ENCODE results near the gene FLT3.

Gene FLT3

DNA sequence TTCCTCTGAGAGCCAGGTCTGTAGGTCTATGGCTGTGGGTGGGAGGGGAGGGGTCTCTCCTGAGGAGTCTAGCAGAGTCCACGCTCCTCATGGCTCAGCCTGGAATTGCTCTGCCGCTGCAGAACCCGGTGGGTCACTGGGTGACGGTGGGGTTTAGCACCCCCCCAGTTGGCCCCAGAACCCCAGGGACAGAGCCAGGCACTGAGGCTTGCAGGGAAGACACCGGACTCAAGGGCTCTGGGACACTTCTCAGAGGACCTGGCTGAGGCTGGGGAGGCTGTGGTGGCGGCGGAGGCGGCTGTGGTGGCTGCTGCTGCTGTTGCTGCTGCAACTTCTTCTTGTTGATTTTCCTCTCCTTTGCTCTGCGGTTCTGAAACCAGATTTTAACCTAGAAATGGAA lies 137.4 kb downstream of the FLT3 start:
- Mint-ChIP-seq H3K36me3 (ENCODE audit: low read depth) (no peaks in the 10 kb centered on the region), H3K4me1 (ENCODE audit: low read depth) (peaks cover 24% of the 10 kb centered on the region), H3K4me3 (no peak overlapping the region), H3K27me3 (peaks cover 91% of the 10 kb centered on the region), H3K9me3 (no peaks in the 10 kb centered on the region), H3K27ac (no peak overlapping the region)
- DNase-seq: no peak

DNA sequence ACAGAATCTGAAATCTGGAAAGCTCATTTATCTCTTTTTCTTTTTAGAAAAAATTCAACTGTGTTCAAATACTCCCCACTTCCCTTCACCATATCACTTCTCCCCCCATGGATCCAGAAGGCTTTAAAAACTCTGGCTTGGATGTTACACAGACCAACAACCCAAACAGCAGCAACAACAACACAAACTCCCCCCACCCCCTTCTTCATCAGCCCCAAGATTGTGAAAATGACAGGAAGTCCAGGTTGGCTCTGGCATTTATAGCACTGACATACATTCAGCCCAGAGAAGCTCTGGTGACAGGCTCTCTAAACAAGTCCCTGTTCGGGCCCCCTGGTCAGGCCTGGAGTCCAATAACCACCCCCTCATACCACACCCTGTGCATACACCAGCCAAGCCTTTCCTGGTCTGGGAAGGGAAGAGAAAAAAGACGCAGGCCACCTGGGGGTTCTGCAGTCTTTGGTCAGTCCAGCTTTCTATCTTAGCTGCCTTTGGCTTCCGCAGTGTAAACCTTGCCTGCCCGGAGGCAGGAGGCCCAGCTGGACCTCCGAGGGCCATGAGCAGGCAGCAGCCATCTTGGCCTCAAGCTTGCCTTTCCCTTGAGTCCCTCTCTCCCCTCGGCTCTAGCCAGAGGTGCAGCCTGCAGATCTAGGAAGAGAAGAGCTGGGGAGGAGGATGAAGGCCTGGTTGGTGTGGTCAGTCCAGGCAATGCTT lies 138.1 kb downstream of the FLT3 start:
- Mint-ChIP-seq H3K36me3 (ENCODE audit: low read depth) (no peaks in the 10 kb centered on the region), H3K4me3 (no peak overlapping the region), H3K4me1 (ENCODE audit: low read depth) (peaks cover 17% of the 10 kb centered on the region), H3K27ac (no peak overlapping the region), H3K9me3 (no peaks in the 10 kb centered on the region), H3K27me3 (peaks cover 88% of the 10 kb centered on the region)
- no peak for DNase-seq

- no peak overlapping the region for H3K4me3 Mint-ChIP-seq
- H3K27me3 Mint-ChIP-seq: peaks cover 87% of the 10 kb centered on the region
- no peaks in the 10 kb centered on the region for H3K9me3 Mint-ChIP-seq
- H3K27ac Mint-ChIP-seq: no peak overlapping the region
- no peak for DNase-seq
- no peaks in the 10 kb centered on the region for H3K36me3 Mint-ChIP-seq (ENCODE audit: low read depth)
- H3K4me1 Mint-ChIP-seq (ENCODE audit: low read depth): peaks cover 14% of the 10 kb centered on the region
These were observed 138.9 kb downstream of the FLT3 start for GRCh38 chr13:27961227-27962085.

- peak overlapping the region; percentile 55 for H3K4me3 Mint-ChIP-seq
- DNase-seq: no peak
- H3K4me1 Mint-ChIP-seq (ENCODE audit: low read depth): peaks cover 10% of the 10 kb centered on the region
- no peaks in the 10 kb centered on the region for H3K36me3 Mint-ChIP-seq (ENCODE audit: low read depth)
- peaks cover 87% of the 10 kb centered on the region for H3K27me3 Mint-ChIP-seq
- H3K27ac Mint-ChIP-seq: no peak overlapping the region
- no peaks in the 10 kb centered on the region for H3K9me3 Mint-ChIP-seq
These were observed 139.8 kb downstream of the FLT3 start for GRCh38 chr13:27960362-27961226.

- Mint-ChIP-seq H3K27me3 (peaks cover 87% of the 10 kb centered on the region), H3K4me1 (ENCODE audit: low read depth) (peaks cover 13% of the 10 kb centered on the region), H3K27ac (no peak overlapping the region), H3K9me3 (no peaks in the 10 kb centered on the region), H3K36me3 (ENCODE audit: low read depth) (no peaks in the 10 kb centered on the region), H3K4me3 (peak overlapping the region; percentile 55)
- no peak for DNase-seq
These were observed 140.4 kb downstream of the FLT3 start for GRCh38 chr13:27959976-27960361.

DNA sequence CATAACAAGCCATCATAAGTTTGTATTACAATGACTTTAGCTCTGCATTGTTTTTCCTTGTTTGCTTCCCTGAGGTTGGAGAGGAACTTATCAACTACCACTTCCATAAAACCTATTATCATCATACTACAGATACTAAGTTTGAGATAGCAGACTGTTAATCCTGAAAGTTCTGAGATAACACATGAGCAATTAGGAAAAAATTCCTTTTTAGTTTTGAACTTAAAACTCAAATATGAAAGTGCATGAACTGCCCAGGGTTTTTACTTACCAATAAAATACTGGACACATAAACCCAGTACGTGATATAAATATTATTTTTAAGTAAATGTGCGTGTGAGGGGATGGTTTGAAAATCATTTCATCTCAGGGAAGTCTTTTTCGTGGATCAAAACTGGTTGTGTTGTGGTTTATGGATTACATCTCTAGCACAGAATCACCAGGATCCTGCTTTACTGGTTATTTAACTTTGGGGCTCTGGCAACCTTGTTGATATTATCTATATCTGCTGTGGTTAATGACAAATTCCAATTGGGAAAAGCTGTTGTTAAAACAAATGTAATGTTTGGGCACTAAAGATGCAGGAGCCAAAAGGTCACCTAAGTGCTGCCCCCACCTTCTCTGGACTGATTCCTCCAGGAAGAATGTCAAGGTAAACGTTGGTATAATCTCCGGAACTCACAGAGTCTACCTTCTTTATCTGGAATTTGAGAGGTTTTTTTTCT lies 143.6 kb downstream of the FLT3 start:
- no peaks in the 10 kb centered on the region for H3K36me3 Mint-ChIP-seq (ENCODE audit: low read depth)
- DNase-seq: no peak
- peaks cover 83% of the 10 kb centered on the region for H3K27me3 Mint-ChIP-seq
- peaks cover 25% of the 10 kb centered on the region for H3K4me1 Mint-ChIP-seq (ENCODE audit: low read depth)
- H3K9me3 Mint-ChIP-seq: no peaks in the 10 kb centered on the region
- H3K27ac Mint-ChIP-seq: no peak overlapping the region
- H3K4me3 Mint-ChIP-seq: no peak overlapping the region

GRCh38 chr13:27955014-27955591 lies 145.3 kb downstream of the FLT3 start:
- no peak for DNase-seq
- peaks cover under 1% of the 10 kb centered on the region for H3K9me3 Mint-ChIP-seq
- H3K27ac Mint-ChIP-seq: no peak overlapping the region
- no peaks in the 10 kb centered on the region for H3K36me3 Mint-ChIP-seq (ENCODE audit: low read depth)
- no peak overlapping the region for H3K4me3 Mint-ChIP-seq
- peaks cover 16% of the 10 kb centered on the region for H3K4me1 Mint-ChIP-seq (ENCODE audit: low read depth)
- peaks cover 82% of the 10 kb centered on the region for H3K27me3 Mint-ChIP-seq

- H3K4me3 Mint-ChIP-seq: peak overlapping the region; percentile 69
These were observed 145.9 kb downstream of the FLT3 start for GRCh38 chr13:27954406-27954851.

GRCh38 chr13:27953676-27954405 lies 146.5 kb downstream of the FLT3 start:
- H3K9me3 Mint-ChIP-seq: peaks cover 3% of the 10 kb centered on the region
- peak; percentile 81 for DNase-seq
- peaks cover 78% of the 10 kb centered on the region for H3K27me3 Mint-ChIP-seq
- peak overlapping the region; percentile 69 for H3K4me3 Mint-ChIP-seq
- peaks cover 14% of the 10 kb centered on the region for H3K4me1 Mint-ChIP-seq (ENCODE audit: low read depth)
- no peak overlapping the region for H3K27ac Mint-ChIP-seq
- no peaks in the 10 kb centered on the region for H3K36me3 Mint-ChIP-seq (ENCODE audit: low read depth)

More at GRCh38 chr13:27954406-27954851, 145.9 kb downstream of the FLT3 start:
- H3K4me1 Mint-ChIP-seq (ENCODE audit: low read depth): peaks cover 14% of the 10 kb centered on the region
- peaks cover 79% of the 10 kb centered on the region for H3K27me3 Mint-ChIP-seq
- no peak overlapping the region for H3K27ac Mint-ChIP-seq
- H3K9me3 Mint-ChIP-seq: peaks cover 3% of the 10 kb centered on the region
- H3K36me3 Mint-ChIP-seq (ENCODE audit: low read depth): no peaks in the 10 kb centered on the region
- no peak for DNase-seq

All from activated T-cell treated with anti-CD3 and anti-CD28 coated beads, Interleukin-2, amount 50 U/mL, for 24 hours (primary cell).